DOHH2 (cell line): ENCODE results near the gene FBXW5.

Experiments used
- CTCF ChIP-seq: fragments of 200-600 bp; sonication (generic); IDR thresholded peaks from one replicate; pipeline ENCODE4 v1.5.1; 2014; ENCODE audit warnings: antibody characterized with exemption, mild to moderate bottlenecking, low read depth, low read length; ENCODE audit not compliant: poor library complexity, severe bottlenecking
- EZH2phosphoT487 ChIP-seq: fragments of 200-600 bp; sonication (generic); IDR thresholded peaks from 2 replicates; pipeline ENCODE4 v1.6.1; 2017; ENCODE audit warnings: borderline replicate concordance, mild to moderate bottlenecking, antibody characterized with exemption, low read length, moderate library complexity, mixed read lengths

- TF ChIP-seq CTCF (no peak), EZH2phosphoT487 (no peak)
Measured at GRCh38 chr9:136981588-136982231, 37.2 kb upstream of the FBXW5 start.
